Astrocyte of the spinal cord (primary cell): ENCODE results near the gene SPHK2.

Experiments
- DNase-seq: peaks from one replicate; pipeline ENCODE4 v3.0.0; 2011; ENCODE audit warnings: low read depth, low spot score
- H3K4me3 ChIP-seq: 2 replicates; pipeline ENCODE4 v1.5.1; 2011; ENCODE audit warnings: low read depth, mild to moderate bottlenecking, low read length, moderate library complexity
- in situ Hi-C: cut with HindIII; loops from 2 replicates; pipeline ENCODE4 v1.10.0; 2017; ENCODE audit warnings: low sequenced_read_pairs
- TF ChIP-seq, protein P1 (sequence below): IDR thresholded peaks from 2 replicates; pipeline ENCODE4 v1.5.1; 2012; ENCODE audit warnings: low read depth, mild to moderate bottlenecking, low read length, inconsistent platforms

Gene SPHK2

DNA sequence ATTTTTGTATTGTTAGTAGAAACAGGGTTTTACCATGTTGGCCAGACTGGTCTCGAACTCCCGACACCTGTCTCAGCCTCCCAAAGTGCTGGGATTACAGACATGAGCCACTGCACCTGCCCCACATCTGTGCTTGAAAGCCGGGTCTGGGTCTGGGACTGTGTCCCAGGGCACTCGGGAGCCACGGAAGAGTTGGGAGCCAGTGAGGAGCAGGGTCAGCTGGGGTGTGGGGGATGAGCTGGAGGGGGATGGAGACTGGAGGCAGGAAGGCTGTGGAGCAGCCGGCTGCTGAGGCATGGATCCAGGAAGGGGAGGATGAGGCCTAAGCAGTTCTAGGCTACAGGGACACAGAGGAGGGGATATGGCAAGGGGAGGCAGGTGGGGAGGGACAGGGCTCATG, 23.5 kb upstream of the SPHK2 start:
- TF ChIP-seq, protein P1, sequence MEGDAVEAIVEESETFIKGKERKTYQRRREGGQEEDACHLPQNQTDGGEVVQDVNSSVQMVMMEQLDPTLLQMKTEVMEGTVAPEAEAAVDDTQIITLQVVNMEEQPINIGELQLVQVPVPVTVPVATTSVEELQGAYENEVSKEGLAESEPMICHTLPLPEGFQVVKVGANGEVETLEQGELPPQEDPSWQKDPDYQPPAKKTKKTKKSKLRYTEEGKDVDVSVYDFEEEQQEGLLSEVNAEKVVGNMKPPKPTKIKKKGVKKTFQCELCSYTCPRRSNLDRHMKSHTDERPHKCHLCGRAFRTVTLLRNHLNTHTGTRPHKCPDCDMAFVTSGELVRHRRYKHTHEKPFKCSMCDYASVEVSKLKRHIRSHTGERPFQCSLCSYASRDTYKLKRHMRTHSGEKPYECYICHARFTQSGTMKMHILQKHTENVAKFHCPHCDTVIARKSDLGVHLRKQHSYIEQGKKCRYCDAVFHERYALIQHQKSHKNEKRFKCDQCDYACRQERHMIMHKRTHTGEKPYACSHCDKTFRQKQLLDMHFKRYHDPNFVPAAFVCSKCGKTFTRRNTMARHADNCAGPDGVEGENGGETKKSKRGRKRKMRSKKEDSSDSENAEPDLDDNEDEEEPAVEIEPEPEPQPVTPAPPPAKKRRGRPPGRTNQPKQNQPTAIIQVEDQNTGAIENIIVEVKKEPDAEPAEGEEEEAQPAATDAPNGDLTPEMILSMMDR, result no peak
- no peak overlapping the region for H3K4me3 ChIP-seq
- no peak for DNase-seq
- in situ Hi-C loops, result no loop called here

DNA sequence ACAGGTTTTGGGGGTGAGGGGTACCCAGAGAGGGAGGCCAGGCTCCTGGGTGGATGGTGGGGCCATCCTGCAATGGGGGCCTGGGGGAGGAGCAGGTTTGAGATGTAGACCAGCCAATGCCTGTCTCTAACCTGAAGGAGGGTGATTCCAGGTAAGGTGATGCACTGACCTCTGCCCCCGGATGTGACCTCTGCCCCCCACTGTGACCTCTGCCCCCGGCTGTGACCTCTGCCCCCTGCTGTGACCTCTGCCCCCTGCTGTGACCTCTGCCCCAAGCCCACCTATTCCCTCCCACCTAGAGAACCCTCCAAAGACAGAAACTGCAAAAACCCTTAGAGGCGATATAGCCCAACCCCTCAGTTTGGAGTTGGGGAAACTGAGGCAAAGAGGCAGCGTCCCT, 23.1 kb upstream of the SPHK2 start:
- TF ChIP-seq, protein P1, result no peak
- H3K4me3 ChIP-seq, result no peak overlapping the region
- in situ Hi-C loops, result no loop called here
- DNase-seq, result no peak

DNA sequence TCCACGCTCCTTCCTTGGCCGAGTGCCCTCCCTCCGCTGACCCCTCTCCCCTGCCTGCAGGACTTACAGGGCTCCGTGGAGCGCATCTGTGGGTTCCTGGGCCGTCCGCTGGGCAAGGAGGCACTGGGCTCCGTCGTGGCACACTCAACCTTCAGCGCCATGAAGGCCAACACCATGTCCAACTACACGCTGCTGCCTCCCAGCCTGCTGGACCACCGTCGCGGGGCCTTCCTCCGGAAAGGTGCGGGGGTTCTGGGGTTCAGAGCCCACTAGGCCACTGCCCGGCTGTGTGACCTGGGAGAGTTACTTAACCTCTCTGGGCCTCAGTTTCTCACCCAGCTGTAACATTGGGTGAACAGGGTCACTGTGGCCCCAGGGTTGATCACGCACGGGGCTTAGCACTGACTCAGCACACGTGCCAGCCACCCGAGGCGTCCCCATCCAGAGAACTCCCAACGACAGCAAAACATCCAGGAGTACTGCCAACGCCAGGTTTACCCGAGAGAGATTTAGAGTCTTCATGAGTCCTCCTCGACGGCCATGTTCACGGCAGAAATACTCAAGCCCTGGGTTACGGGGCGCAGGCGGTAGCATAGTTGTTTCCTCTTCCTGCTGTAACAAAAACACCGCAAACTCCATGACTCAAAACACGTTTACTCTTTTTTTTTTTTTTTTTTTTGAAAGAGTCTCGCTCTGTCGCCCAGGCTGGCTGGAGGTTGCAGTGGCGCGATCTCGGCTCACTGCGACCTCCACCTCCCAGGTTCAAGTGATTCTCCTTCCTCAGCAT, 22.4 kb upstream of the SPHK2 start:
- in situ Hi-C loops, result no loop called here
- H3K4me3 ChIP-seq, result no peak overlapping the region
- TF ChIP-seq, protein P1, result no peak
- no peak for DNase-seq

DNA sequence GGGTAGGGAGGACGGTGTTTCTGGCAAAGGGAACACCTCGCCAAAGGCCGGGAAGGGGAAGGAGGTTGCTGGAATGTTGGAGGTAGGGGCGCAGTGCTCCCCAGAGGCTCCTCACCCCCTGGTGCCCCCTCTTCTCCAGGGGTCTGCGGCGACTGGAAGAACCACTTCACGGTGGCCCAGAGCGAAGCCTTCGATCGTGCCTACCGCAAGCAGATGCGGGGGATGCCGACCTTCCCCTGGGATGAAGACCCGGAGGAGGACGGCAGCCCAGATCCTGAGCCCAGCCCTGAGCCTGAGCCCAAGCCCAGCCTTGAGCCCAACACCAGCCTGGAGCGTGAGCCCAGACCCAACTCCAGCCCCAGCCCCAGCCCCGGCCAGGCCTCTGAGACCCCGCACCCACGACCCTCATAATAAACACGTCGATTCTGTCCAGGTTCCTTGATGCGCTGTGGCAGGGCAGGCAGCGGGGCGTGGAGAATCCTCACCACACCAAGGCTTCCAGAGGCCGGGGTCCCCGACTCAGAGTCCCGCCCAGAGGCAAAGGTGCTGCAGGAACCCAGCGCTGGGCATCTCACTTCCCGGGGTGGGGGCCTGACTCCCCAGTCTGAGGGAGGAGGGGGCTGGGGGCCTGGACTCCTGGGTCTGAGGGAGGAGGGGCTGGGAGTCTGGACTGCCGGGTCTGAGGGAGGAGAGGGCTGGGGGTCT, 20.2 kb upstream of the SPHK2 start:
- in situ Hi-C loops, result no loop called here

DNA sequence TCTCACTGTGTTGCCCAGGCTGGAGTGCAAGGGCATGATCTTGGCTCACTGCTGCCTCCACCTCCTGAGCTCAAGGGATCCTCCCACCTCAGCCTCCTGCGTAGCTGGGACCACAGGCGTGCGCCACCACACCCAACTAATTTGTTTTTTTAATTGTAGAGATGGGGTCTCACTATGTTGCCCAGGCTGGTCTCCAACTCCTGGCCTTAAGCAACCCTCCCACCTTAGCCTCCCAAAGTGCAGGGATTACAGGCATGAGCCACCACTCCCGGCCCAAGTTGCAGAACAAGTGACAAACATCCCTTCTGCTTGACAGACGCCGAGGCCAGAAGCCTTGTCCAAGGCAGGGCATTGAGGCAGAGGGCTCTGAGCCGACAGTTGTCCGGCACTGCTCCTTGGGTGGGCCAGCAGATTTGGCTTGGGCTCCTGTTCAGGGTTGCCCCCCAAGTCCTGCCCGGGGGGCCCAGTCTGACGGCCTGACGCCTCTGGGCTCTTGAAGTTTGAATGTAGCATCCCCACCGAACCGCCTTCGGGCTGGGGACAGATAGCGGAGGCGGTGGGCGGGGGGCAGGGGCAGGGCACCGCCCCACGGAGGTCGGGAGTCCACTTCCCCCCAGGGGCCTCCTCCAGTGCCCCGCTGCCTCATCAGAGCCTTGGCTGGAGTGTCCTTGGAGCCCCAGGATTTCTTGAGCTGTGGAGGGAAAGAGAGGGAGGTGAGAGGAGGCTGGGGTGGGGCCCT, 18.5 kb upstream of the SPHK2 start:
- in situ Hi-C loops, result no loop called here
- H3K4me3 ChIP-seq, result no peak overlapping the region
- TF ChIP-seq, protein P1, result no peak
- DNase-seq, result no peak

More for the DNA sequence above, 20.2 kb upstream of the SPHK2 start:
- H3K4me3 ChIP-seq, result no peak overlapping the region
- TF ChIP-seq, protein P1, result no peak
- no peak for DNase-seq

DNA sequence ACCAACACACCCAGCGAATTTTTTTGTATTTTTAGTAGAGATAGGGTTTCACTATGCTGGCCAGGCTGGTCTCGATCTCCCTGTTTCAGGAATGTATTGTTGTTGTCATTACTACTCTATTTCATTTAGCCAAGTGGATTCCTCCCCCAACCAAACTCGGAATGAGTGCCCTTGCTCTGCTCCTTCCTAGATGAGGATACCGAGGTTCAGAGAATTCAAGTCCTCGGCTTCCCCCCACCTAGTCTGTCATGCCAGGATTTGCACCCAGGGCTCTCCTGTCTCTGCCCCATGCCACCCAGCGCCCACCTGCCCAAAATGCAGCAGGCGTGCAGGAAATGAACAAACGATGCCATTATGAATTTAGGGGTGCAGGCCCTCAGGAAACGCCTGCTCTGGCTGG, 16.3 kb upstream of the SPHK2 start:
- in situ Hi-C loops, result no loop called here
- DNase-seq, result no peak
- H3K4me3 ChIP-seq, result no peak overlapping the region
- TF ChIP-seq, protein P1, result no peak
